HL-60 (cell line): Measurements from ENCODE around the gene EGFL8.

Experiments
- DNase-seq, 2 experiments: peaks; one replicate each; pipeline ENCODE4 v3.0.0-alpha.2; 2010 to 2020; ENCODE audit warnings: low read depth in 1 of 2, low spot score in 1 of 2
- H3K27ac ChIP-seq: fragments of 250-450 bp; sonication (Bioruptor Pico); replicated peaks from 2 replicates; pipeline ENCODE4 v1.5.1; 2020; ENCODE audit warnings: mild to moderate bottlenecking, moderate library complexity
- H3K27me3 ChIP-seq: fragments of 250-450 bp; sonication (Bioruptor Pico); 2 replicates; pipeline ENCODE4 v1.5.1; 2021; ENCODE audit warnings: mild to moderate bottlenecking, moderate library complexity; ENCODE audit not compliant: insufficient read depth, poor library complexity, severe bottlenecking
- H3K4me3 ChIP-seq: replicated peaks from 2 replicates; pipeline ENCODE4 v1.5.1; 2011; ENCODE audit warnings: mild to moderate bottlenecking, control low read depth, low read length; ENCODE audit not compliant: insufficient read depth
- CTCF ChIP-seq: IDR thresholded peaks from one replicate; pipeline ENCODE4 v1.5.1; 2011; ENCODE audit warnings: low read length, control low read depth, inconsistent platforms; ENCODE audit not compliant: insufficient read depth
- GABPA ChIP-seq: IDR thresholded peaks from 2 replicates; pipeline ENCODE4 v1.6.1; 2012; ENCODE audit warnings: low read depth
- POLR2AphosphoS5 ChIP-seq: IDR thresholded peaks from 2 replicates; pipeline ENCODE4 v1.6.1; 2012; ENCODE audit warnings: low read depth
- REST ChIP-seq: IDR thresholded peaks from 2 replicates; pipeline ENCODE4 v1.6.1; 2012; ENCODE audit warnings: low read depth; ENCODE audit not compliant: insufficient replicate concordance
- SPI1 ChIP-seq: IDR thresholded peaks from 2 replicates; pipeline ENCODE4 v1.6.1; 2012; ENCODE audit warnings: low read depth, mild to moderate bottlenecking, borderline replicate concordance

The EGFL8 gene

GRCh38 chr6:32181148-32181702 is 16.8 kb downstream of the EGFL8 start:
- TF ChIP-seq SPI1 (no peak), CTCF (no peak), POLR2AphosphoS5 (no peak), GABPA (no peak), REST (no peak)

GRCh38 chr6:32181915-32182529 is 17.6 kb downstream of the EGFL8 start:
- H3K27me3 ChIP-seq = no peaks in the 10 kb centered on the region
- TF ChIP-seq GABPA = no peak
- no peak for TF ChIP-seq POLR2AphosphoS5
- TF ChIP-seq SPI1 = no peak
- no peak for TF ChIP-seq REST
- TF ChIP-seq CTCF = no peak
- H3K4me3 ChIP-seq = no peak overlapping the region
- no peak for DNase-seq
- H3K27ac ChIP-seq = no peak overlapping the region

More at GRCh38 chr6:32181148-32181702, 16.8 kb downstream of the EGFL8 start:
- no peak overlapping the region for H3K4me3 ChIP-seq
- H3K27ac ChIP-seq = no peak overlapping the region
- DNase-seq = no peak
- H3K27me3 ChIP-seq = no peaks in the 10 kb centered on the region

- no peak for TF ChIP-seq CTCF
- no peak for TF ChIP-seq GABPA
- no peak for TF ChIP-seq POLR2AphosphoS5
- no peak for TF ChIP-seq REST
- Histone ChIP-seq H3K27ac (no peak overlapping the region), H3K4me3 (no peak overlapping the region), H3K27me3 (no peaks in the 10 kb centered on the region)
- no peak for DNase-seq
Measured at GRCh38 chr6:32182555-32182981, 18.2 kb downstream of the EGFL8 start.
